GM18508 (cell line): ENCODE results near the gene TMA7B.
"Not testable (repeated sequence)": the region's sequence is repeated elsewhere in the genome, so short reads cannot be mapped to it uniquely, and the experiment has no call there.

ENCODE experiments used
- ATAC-seq: cut with Tn5 transposase; IDR thresholded peaks from one replicate; pipeline ENCODE4 v1.9.1; 2021; ENCODE audit warnings: moderate number of reproducible peaks; ENCODE audit not compliant: insufficient read depth, unreplicated experiment

The TMA7B gene

DNA sequence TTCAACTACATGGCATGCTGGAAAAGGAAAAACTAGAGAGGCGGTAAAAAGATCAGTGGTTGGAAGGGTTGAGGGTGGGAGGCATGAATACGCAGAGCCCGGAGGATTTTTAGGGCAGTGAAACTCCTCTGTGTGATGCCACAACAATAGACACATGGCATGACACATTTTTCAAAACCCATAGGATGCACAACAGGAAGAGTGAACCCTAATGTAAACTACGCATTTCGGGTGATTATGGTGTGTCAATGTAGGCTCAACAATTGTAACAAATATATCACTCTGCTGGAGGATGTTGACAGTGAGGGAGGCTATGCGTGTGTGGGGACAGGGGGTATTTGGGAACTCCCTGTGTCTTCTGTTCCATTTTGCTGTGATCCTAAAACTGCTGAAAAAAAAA lies 18.9 kb downstream of the TMA7B start:
- ATAC-seq: no peak

DNA sequence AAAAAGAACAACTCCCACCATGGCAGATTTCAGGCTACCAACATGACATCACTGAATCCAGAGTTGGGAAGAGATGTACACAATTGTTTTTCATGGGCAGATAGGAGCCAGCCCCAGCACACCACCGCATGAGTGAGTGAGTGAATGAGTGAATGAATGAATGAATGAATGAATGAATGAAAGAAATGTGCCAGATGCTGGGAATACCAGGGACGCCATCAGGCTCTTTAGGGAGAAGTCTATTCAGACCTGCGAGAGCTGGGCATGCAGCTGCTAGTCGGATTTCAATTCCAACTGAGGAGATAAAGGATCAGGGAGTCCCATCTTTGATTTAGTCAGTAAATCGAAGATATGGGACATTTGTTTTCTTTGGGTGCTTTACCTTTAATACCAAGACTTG lies 19.3 kb downstream of the TMA7B start:
- no peak for ATAC-seq

DNA sequence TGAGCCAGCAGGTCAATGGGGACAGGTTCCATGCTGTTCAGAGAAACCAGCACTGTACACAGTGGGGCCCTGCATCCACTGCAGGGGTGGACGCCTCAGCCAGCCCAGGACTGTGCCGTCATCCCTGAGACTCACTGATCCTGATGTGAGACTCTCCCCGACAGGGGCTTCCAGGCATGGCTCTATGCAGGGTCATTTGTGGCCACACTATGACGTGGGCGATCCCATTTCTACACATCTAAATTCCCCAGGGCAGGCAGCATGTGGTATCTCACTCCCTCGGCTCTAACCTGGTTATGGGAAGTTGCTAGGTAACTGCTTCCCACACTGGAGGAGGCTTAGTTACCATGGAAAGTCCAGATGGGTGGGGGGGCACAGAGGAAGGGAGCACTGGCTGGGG lies 20.4 kb downstream of the TMA7B start:
- ATAC-seq: no peak

DNA sequence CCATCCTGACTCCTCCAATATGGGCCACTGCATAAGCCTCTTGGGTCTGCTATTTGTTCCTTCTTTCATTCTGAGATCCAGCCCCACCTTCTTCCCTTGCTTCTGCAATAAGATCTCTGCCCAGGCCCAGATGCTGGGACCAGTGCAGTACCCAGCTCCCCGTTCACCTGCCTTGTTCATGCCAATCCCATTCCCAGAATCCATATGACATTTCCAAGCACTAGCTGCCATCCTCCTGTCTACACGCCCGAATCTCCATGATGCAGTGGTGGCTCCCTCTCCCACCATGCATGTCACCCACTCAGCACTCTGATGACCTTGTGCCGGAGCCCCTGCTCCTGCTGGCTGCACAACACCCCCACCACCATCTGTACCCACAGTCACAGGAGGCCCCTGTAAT lies 23.1 kb downstream of the TMA7B start:
- no peak for ATAC-seq

DNA sequence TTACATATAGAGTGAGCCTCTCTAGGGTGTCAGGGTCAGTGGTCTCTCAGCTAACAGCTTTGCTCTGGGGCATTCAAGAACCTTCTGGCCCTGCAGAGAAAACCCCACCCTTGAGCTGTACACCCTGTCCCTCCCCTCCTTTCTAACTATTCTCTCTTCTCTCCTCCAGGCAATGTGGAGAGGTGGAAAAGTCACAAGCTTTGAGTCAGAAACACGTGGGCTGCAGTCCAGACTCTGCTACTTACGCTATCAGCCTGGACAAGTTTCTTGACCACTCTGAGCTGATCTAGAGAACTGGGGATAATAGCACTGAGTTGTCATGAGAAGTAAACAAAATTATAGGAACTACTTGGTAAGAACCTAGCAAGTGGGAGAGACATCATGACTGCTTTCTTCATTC lies 23.8 kb downstream of the TMA7B start:
- ATAC-seq: no peak

DNA sequence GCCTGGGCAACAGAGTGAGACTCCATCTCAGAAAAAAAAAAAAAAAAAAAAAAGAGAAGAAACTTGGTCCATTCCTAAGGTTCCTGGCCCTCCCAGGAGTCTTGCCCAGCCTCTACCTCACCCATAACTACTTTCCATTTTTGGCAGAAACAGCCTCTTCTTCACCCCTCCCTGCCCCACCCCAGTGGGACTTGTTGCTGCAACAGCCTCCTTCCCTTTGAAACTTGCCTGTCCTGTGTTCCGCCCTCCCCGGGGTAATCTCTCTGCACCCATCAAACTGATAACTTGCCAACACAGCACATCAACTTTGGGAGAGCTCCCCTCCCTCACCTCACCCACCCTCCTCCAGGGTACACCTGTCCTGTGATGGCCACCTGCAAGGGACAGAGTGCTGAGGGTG lies 24.5 kb downstream of the TMA7B start:
- no peak for ATAC-seq

DNA sequence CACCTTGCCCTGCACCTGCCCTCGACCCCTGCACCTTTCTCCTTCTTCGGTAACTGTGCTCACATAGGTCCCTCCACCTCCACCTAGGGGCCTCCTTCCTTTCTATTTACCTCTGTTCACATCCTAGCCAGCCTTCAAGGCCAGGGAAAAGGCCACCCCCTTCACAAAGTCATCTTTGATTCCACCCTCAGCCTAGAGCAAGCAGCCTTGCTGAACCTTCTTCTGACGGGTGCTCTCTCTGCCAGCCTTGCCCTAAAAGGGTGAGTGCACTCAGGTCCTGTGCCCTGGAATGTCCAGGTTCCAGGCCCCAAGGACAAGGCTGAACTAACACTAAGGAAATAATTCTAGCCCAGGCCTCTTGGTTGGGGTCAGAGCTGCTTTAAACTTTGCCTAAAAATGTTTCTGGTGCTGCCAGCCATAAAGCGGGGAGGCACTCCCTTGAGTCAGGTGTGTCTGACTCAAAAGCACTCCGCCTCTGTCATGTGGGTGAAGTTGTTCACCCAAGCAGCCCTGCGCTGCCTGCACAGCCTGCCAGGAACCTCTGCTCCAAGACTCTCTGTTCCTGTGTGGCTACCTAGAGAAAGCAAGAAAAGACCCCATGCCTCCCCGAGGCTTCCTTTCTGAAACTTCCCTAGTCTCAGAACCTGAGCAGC lies 25.3 kb downstream of the TMA7B start:
- ATAC-seq: no peak

DNA sequence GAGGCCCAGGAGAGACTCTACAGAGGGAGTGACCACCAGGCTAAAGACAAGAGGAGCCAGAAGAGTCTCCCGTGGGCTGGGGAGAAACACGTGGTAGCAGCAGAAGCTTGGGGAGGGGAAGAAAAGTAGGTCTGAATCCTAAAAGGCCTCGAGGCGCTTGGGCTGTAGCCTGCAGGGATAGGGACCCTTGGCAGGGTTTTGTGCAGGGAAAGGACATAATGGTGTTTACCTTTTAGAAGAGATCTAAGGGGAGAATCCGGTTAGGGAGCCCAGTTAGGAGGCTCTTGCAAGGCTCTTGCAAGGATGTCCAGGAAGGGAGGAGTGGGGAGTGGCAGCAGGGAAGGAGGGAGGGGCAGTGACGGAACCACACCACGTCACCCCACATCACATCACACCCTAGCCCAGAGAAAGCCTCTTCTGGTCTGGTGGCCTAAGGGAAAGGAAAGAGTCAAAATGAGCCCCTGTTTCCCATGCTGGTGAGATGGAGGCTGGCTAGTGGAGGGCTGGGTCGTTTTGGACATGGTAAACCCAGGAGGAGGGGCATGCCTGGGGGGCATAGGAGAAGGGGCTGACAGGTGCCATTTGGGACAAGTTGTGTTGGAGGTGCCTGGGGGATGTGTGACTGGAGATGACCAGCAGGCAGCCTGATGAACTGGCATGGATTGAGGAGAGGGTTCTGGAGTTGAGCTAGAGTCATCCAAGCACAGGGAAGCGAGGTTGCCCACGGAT lies 28.4 kb downstream of the TMA7B start:
- no peak for ATAC-seq

DNA sequence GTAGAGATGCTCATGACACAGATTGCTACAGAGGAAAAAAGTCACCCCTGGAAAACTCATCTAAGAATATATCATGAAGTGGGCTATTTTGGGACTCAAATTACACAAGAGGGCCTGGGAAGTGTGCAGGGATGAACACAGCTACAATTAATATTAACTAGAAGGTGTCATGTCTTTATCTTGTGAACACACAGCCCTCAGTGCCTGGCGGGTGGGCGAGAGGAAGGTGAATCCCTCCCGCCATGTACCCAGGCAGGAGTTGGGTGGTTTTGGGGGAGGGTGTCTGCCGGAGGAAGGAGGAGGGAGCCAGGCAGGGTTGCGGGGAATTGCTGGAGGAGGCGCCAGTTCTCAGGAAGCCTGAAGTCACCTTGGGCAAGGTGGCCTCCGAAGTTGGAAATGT lies 29.4 kb downstream of the TMA7B start:
- no peak for ATAC-seq

DNA sequence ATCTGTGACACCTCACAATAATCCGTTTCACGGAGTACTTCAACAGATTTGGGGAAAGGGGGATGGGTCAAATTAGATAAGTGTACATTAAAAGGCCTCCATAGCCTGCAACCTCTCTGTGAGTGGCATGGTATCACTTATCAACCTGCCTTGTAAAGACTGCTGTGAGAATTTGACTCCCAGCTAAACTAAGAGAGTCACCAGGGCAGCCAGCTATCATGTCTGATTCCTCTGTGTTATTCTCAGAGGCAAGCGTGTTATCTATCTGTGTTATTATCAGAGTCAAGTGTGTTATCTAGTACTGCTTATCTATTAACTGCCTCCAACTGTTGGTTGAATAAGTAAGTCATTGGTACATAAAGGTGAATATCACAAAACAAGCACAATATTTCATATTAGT lies 30.5 kb downstream of the TMA7B start:
- ATAC-seq: no peak

DNA sequence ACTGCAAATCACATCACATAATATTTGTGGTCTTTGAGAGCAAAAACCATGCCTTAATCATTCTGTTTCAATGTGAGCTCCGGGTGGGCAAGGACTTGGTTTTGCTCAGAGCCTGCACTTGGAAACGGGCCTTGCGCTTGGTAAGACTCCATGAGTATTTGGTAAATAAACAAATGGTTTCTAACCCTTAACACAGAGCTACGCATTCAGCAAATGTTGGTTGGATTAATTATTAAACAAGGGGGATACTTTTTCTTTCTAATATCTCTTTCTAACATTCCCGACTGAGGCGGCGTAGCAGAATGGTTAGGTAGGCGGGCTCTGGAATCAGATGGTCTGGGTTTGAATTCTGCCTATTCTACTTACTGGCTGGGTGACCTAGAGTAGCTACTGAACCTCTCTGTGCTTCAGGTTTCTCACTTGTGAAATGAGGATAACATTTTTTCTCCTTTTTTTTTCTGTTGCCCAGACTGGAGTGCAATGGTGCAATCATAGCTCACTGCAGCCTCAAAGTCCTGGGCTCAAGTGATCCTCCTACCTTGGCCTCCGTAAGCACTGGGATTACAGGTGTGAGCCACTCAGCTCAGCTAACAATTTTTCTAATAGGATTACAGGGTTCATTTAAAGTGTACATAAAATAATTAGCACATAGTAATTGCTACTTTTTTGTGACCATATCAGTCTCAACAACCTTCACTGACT lies 31.1 kb downstream of the TMA7B start:
- ATAC-seq: no peak

DNA sequence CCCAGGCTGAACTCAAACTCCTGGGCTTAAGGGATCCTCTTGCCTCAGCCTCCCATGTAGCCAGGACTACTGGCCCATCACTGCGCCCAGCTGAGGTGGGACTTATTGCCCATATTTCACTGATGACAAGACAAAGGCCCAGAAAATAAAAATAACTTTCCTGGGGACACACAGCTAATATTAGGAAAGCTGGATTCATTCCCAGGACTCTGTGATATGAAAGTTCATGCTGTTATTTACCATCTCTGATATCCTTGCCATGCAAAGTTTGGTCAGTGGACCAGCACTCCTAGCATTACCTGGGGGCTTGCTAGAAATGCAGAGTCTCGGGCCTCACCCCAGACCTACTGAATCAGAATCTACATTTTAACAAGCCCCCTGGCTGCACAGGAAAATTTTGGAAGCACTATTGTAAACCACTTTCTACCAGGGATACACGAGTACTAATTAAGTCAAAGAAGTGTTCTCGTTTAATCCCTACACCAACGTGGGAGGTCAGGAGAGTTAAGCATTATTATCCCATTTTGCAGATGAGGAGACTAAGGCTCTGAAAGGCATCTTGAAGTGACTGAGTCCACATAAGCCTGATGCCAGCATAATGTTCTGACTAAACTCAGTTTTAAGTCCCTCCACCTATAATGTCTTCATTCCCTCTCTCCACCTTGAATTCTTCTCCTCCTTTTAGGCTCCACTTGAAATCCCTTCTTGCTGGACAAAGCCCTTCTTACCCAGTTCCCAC lies 32.1 kb downstream of the TMA7B start:
- no peak for ATAC-seq

DNA sequence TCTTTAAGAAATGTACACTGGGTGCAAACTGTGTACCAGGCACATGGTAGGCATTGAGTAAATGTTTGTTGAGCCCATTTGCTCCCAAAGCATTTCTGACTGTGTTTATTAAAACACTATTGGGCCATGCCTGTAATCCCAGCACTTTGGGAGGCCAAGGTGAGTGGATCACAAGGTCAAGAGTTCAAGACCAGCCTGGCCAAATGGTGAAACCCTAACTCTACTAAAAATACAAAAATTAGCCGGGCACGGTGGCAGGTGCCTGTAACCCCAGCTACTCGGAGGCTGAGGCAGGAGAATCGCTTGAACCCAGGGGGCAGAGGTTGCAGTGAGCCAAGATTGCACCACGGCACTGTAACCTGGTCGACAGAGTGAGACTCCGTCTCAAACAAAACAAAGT lies 32.7 kb downstream of the TMA7B start:
- ATAC-seq: not testable (repeated sequence)

DNA sequence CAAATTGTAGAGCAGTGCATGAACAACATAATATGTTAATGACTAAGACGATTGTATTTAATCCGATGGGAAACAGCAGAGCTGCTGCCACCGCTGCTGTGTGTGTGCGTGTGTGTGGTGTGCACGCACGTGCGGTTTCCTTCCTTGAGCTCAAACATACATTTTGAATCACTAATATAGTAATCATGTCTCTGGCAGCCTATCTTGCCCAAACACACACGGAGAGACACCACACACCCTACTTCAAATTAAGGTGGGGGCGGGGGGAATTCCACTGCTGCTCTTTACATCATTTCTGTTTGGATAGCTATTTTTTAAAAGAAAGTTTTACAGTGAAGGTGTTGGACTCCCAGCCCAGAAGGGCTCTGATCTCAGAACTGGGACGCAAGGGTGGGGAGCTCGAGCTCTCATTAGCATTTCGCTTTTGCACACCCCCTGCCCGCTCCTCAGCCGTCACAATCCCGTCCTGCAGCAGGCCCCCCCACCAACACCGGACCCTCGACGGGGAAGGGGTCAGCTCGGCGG lies 33.9 kb downstream of the TMA7B start:
- ATAC-seq: no peak

DNA sequence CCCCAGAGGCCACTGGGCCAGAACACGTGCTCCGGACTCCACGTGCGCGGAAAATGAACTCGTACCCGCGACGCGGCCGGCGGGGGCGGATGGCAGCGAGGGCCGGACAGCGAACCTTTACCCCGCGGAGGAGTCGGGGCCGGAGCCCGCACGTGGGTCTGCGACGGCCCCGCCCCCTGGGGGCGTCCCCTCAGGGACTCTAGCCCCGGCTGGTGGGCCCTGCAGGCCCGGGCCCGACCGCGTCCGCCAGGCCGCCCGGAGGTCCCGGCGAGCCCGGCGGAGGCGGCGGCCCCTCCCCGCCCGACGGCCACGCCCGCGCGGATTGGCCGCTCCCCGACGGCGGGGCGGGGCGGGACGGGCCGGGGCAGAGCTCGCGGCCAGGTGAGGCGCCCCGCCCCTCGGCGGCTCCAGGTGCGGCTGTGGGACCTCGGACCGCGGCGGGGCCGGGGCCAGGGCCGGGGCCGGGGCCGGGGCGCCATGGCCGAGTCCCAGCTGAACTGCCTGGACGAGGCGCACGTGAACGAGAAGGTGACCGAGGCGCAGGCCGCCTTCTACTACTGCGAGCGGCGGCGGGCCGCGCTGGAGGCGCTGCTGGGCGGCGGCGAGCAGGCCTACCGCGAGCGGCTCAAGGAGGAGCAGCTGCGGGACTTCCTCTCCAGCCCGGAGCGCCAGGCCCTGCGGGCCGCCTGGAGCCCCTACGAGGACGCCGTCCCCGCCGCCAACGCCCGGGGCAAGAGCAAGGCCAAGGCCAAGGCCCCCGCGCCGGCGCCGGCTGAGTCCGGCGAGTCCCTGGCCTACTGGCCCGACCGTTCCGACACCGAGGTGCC lies 34.6 kb downstream of the TMA7B start, which contains the start of gene FAM83F:
FAM83F (plus strand) TSS at position 389 of the 827 bp plus-strand sequence; CDS start at position 478, 89 bp downstream.
- no peak for ATAC-seq

DNA sequence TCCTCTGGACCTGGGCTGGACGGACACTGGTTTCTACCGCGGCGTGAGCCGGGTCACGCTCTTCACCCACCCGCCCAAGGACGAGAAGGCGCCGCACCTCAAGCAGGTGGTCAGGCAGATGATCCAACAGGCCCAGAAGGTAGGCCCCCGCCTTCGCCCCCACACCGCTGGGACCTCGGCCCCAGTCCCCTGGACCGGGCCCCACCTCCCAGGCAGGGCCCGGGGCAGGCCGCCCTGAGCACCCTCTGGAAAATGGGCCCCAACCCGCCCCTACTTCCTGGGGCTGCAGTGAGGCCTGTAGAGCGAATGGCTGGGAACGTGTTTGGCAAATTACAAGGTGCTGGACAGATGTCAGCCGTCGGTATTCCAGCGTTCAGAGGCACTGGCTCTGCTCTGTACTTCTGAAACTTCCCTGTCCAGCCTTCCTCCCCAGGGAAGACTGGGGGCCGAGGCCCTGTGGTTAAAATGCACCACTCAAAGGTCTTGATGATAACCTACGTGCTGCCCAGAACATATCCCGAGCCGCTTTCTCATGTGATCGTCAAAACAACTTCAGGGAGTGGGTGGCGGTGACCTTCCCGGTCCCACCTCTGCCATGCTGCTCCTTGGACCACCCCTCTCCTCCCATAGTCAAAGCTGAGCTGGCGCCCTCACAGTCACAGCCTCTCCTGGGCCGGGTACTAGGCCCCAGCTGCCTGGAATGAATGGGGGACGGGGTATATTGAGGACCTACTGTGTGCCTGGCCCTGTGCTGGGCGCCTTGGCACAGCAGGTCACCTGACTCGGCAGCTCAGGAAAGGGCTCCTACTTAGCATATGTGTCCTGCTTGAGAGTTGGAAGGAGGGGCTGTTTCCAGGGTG lies 35.4 kb downstream of the TMA7B start:
- no peak for ATAC-seq

DNA sequence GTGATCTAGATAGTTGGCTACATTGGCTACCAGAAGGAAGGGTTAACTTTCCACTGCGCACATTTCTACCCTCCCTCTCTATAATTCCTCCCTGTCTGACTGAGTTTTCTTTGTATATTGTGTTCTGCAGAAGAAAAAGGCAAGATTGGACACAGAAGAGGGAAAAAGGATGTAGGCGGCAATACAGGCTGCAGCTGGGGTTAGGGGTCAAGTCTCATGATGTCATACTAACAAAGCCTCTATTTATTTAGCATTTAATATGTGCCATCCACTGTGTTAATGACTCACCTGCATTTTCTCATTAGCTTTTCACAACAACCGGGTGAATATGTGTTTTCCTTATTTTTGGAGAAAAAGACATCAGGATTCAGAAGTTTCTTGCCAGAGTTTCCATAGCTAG lies 36.5 kb downstream of the TMA7B start:
- no peak for ATAC-seq

DNA sequence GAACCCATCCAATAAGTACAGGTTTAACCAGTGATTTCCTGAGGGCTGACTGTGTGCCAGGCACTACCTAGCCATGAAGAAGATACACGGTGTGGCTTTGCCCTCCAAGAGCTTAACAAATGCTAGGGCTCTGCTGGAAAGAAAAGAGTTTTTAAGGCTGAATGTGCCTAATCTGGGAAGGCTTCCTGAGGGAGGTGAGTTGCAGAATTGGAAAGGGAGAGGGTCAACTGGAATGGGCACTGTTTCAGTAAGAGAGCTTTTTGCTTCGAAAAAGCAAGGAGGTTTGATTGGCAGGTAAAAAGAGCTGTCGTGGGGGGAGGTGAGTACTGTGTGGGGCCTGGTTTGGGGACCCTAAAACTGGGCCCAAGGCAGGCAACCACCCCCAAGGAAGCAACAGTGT lies 37.2 kb downstream of the TMA7B start:
- ATAC-seq: no peak
